OCI-LY7 (cell line): ENCODE measurements around the gene SNCA.

ENCODE experiments used
- EZH2phosphoT487 ChIP-seq: fragments of 200-600 bp; sonication (generic); IDR thresholded peaks from 2 replicates; pipeline ENCODE4 v1.6.1; 2018; ENCODE audit warnings: low read depth, borderline replicate concordance, mild to moderate bottlenecking, mixed run types, antibody characterized with exemption, low read length, moderate library complexity, mixed read lengths
- TF ChIP-seq, protein P1 (sequence below): fragments of 200-600 bp; sonication (generic); conservative IDR thresholded peaks from 2 replicates; pipeline ENCODE4 v1.5.1; 2014; ENCODE audit warnings: mild to moderate bottlenecking, antibody characterized with exemption, low read length, moderate library complexity, mixed read lengths

DNA sequence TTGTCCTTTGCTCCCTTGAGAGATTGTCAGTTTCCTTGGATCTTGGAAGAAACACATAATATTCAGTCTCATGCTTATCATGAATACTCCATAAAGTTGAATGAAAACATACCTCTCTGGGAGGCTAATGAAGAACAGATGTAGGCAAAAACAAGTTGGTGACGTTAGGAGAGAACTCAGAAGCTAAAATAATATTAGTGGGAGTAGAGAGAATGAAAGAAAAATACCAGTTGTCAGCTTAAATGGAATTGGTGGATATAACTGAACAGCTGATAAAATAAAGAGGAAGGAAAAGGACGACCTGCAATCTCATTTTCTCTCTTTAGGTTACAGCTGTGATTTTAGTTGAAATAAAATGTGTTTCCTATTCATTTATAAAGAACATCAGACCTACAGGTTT lies 124.8 kb downstream of the SNCA start:
- TF ChIP-seq, protein P1, sequence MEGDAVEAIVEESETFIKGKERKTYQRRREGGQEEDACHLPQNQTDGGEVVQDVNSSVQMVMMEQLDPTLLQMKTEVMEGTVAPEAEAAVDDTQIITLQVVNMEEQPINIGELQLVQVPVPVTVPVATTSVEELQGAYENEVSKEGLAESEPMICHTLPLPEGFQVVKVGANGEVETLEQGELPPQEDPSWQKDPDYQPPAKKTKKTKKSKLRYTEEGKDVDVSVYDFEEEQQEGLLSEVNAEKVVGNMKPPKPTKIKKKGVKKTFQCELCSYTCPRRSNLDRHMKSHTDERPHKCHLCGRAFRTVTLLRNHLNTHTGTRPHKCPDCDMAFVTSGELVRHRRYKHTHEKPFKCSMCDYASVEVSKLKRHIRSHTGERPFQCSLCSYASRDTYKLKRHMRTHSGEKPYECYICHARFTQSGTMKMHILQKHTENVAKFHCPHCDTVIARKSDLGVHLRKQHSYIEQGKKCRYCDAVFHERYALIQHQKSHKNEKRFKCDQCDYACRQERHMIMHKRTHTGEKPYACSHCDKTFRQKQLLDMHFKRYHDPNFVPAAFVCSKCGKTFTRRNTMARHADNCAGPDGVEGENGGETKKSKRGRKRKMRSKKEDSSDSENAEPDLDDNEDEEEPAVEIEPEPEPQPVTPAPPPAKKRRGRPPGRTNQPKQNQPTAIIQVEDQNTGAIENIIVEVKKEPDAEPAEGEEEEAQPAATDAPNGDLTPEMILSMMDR = no peak
- no peak for TF ChIP-seq EZH2phosphoT487
